WERI-Rb-1 (cell line): Measurements from ENCODE around the gene LSM8.

Experiments used
- DNase-seq: peaks from one replicate; pipeline ENCODE4 v3.0.0-alpha.2; 2020
- H3K27ac ChIP-seq: fragments of 250-450 bp; sonication (Bioruptor Pico); 2 replicates; pipeline ENCODE4 v1.5.1; 2020; ENCODE audit warnings: mild to moderate bottlenecking, moderate library complexity
- H3K27me3 ChIP-seq: fragments of 250-450 bp; sonication (Bioruptor Pico); 2 replicates; pipeline ENCODE4 v1.5.1; 2021; ENCODE audit warnings: mild to moderate bottlenecking, low read depth, moderate library complexity; ENCODE audit not compliant: insufficient read depth, severe bottlenecking
- H3K36me3 ChIP-seq: fragments of 250-450 bp; sonication (Bioruptor Pico); 2 replicates; pipeline ENCODE4 v1.5.1; 2020; ENCODE audit warnings: mild to moderate bottlenecking, moderate library complexity
- H3K4me3 ChIP-seq: 2 replicates; pipeline ENCODE4 v1.5.1; 2011; ENCODE audit warnings: low read depth, mild to moderate bottlenecking, control low read depth, low read length
- H3K9me3 ChIP-seq: fragments of 250-450 bp; sonication (Bioruptor Pico); 2 replicates; pipeline ENCODE4 v1.5.1; 2021; ENCODE audit warnings: mild to moderate bottlenecking, moderate library complexity; ENCODE audit not compliant: severe bottlenecking
- CTCF ChIP-seq: IDR thresholded peaks from 2 replicates; pipeline ENCODE4 v1.5.1; 2011; ENCODE audit warnings: low read depth, mild to moderate bottlenecking, control low read depth, inconsistent platforms, low read length

The LSM8 gene

GRCh38 chr7:118214051-118214832 lies 30.3 kb downstream of the LSM8 start:
- Histone ChIP-seq H3K36me3 (no peaks in the 10 kb centered on the region), H3K27me3 (no peaks in the 10 kb centered on the region), H3K9me3 (no peaks in the 10 kb centered on the region), H3K27ac (no peak overlapping the region), H3K4me3 (peak overlapping the region; percentile 46)
- DNase-seq, result peak; percentile 65
- TF ChIP-seq CTCF, result no peak

GRCh38 chr7:118214833-118215182 lies 30.8 kb downstream of the LSM8 start:
- peak overlapping the region; percentile 46 for H3K4me3 ChIP-seq
- no peaks in the 10 kb centered on the region for H3K36me3 ChIP-seq
- H3K27ac ChIP-seq, result no peak overlapping the region
- H3K9me3 ChIP-seq, result no peaks in the 10 kb centered on the region
- no peaks in the 10 kb centered on the region for H3K27me3 ChIP-seq
- no peak for DNase-seq
- no peak for TF ChIP-seq CTCF

- H3K9me3 ChIP-seq, result no peaks in the 10 kb centered on the region
- H3K4me3 ChIP-seq, result no peak overlapping the region
- no peaks in the 10 kb centered on the region for H3K27me3 ChIP-seq
- H3K36me3 ChIP-seq, result no peaks in the 10 kb centered on the region
- no peak for DNase-seq
- no peak for TF ChIP-seq CTCF
- H3K27ac ChIP-seq, result no peak overlapping the region
Measured at GRCh38 chr7:118217210-118217619, 33.3 kb downstream of the LSM8 start.

GRCh38 chr7:118218413-118219156 lies 34.6 kb downstream of the LSM8 start:
- TF ChIP-seq CTCF, result no peak
- Histone ChIP-seq H3K27ac (no peak overlapping the region), H3K27me3 (no peaks in the 10 kb centered on the region), H3K36me3 (no peaks in the 10 kb centered on the region), H3K4me3 (no peak overlapping the region), H3K9me3 (no peaks in the 10 kb centered on the region)
- no peak for DNase-seq

- Histone ChIP-seq H3K27ac (no peak overlapping the region), H3K27me3 (no peaks in the 10 kb centered on the region), H3K9me3 (no peaks in the 10 kb centered on the region), H3K36me3 (no peaks in the 10 kb centered on the region), H3K4me3 (no peak overlapping the region)
- no peak for TF ChIP-seq CTCF
- no peak for DNase-seq
Measured at GRCh38 chr7:118219157-118219512, 35.2 kb downstream of the LSM8 start.

GRCh38 chr7:118220583-118220982 lies 36.6 kb downstream of the LSM8 start:
- no peak for TF ChIP-seq CTCF
- no peak for DNase-seq
- no peaks in the 10 kb centered on the region for H3K27me3 ChIP-seq
- H3K27ac ChIP-seq, result no peak overlapping the region
- no peaks in the 10 kb centered on the region for H3K9me3 ChIP-seq
- no peak overlapping the region for H3K4me3 ChIP-seq
- no peaks in the 10 kb centered on the region for H3K36me3 ChIP-seq
